SK-N-MC (cell line): Measurements from ENCODE around the gene TSPAN32.
A peak's percentile ranks its signal among the peaks of the same experiment; 100 is the strongest.

Source experiments
- DNase-seq: peaks from one replicate; pipeline ENCODE4 v3.0.0-alpha.2; 2011; ENCODE audit warnings: low read depth, low spot score
- H3K27ac ChIP-seq: fragments of 200-600 bp; sonication (generic); 2 replicates; pipeline ENCODE4 v1.5.1; 2016; ENCODE audit warnings: mixed run types
- H3K36me3 ChIP-seq: fragments of 200-600 bp; sonication (generic); 2 replicates; pipeline ENCODE4 v1.6.1; 2017; ENCODE audit warnings: antibody characterized with exemption, low read length, mixed read lengths; ENCODE audit not compliant: insufficient read depth
- H3K4me3 ChIP-seq: fragments of 200-600 bp; sonication (generic); 2 replicates; pipeline ENCODE4 v1.5.1; 2016
- H3K9ac ChIP-seq: fragments of 200-600 bp; sonication (generic); 2 replicates; pipeline ENCODE4 v1.8.0; 2017; ENCODE audit warnings: mixed run types, mixed read lengths; ENCODE audit not compliant: insufficient read length
- H3K9me3 ChIP-seq: fragments of 200-600 bp; sonication (generic); 2 replicates; pipeline ENCODE4 v1.6.1; 2017; ENCODE audit warnings: low read depth, mild to moderate bottlenecking, antibody characterized with exemption, low read length, moderate library complexity, mixed read lengths
- EZH2 ChIP-seq: fragments of 200-600 bp; sonication (generic); IDR thresholded peaks from one replicate; pipeline ENCODE4 v1.6.1; 2017; ENCODE audit warnings: antibody characterized with exemption
- FOXP2 ChIP-seq: optimal IDR thresholded peaks from 2 replicates; pipeline ENCODE3; 2011; ENCODE audit warnings: mild to moderate bottlenecking, moderate library complexity; ENCODE audit not compliant: insufficient read depth; ENCODE audit errors: extremely low read length, control extremely low read depth
- POLR2AphosphoS5 ChIP-seq: IDR thresholded peaks from 2 replicates; pipeline ENCODE4 v1.6.1; 2012; ENCODE audit warnings: mild to moderate bottlenecking, low read depth, low read length, borderline replicate concordance

The TSPAN32 gene

DNA sequence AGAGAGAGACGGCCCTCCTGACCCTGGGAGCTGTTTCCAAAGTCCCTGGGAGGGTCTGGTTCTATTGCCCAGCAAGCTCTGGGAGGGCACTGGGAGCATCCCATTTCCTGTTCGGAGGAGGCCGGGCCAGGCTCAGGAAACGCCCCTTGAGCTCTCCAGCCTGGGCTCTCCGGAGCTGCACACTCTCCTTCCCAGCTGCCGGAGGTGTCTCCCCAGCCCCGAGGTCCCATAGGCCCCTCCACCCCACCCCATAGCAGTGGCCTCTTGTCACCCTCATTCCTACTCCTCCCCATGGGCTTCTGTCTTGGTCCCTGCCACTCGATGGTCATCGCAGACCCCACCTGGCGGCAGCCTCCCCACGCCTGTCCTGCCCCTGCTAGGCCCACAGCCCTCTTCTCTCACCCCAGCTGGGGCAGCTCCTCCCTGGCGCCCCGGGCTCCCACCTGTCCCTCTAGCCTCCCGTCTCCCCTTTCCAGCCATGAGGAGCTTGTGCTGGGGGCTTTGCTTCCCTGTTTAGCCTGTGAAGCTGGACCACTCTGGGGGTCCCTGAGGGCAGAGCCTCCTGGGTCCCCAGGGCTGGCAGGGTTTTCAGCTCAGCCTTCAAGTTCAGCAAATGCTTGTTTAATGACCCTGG is 2.8 kb downstream of the TSPAN32 start:
- Histone ChIP-seq H3K27ac (peak overlapping the region; percentile 60), H3K9me3 (no peaks in the 10 kb centered on the region), H3K4me3 (no peak overlapping the region), H3K9ac (peak overlapping the region; percentile 52), H3K36me3 (no peaks in the 10 kb centered on the region)
- TF ChIP-seq EZH2 (no peak), FOXP2 (no peak), POLR2AphosphoS5 (no peak)
- no peak for DNase-seq

GRCh38 chr11:2305140-2305778 is 3.4 kb downstream of the TSPAN32 start:
- H3K27ac ChIP-seq: peak overlapping the region; percentile 60

DNA sequence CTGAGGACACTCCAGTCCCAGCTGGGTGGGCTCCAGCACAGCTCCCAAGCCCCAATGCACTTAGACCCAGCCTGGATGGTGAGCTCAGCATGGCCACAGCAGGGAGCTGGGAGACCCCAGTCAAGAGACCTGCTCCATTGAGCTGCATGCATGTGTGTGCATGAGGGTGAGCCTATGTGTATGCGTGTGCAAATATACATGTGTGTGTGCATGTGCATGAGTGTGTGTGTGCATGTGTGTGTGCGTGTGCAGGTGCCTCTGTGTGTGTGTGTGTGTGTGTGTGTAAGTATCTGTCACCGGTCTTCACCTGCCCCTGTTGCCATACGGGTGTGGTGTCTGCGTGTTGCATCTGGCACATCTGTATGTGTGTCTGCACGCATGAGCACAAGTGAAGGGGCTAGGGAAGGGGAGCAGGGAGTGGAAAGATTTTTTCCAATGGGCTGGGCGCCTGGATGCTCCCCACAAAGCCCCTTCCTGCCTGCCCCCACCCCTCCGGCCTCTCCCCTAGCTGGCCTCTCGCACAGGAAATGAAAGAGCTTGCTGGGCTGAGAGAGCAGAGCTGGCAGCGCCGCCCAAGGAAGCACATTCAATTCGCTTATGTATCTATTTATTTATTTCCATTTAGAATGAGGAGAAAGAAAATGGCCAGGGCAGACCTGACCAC is 4.1 kb downstream of the TSPAN32 start:
- TF ChIP-seq FOXP2 (no peak), POLR2AphosphoS5 (no peak), EZH2 (no peak)
- DNase-seq: no peak
- peak overlapping the region; percentile 63 for H3K9ac ChIP-seq
- H3K9me3 ChIP-seq: no peaks in the 10 kb centered on the region
- H3K4me3 ChIP-seq: peak overlapping the region; percentile 72
- H3K36me3 ChIP-seq: no peaks in the 10 kb centered on the region
- peak overlapping the region; percentile 95 for H3K27ac ChIP-seq

More at GRCh38 chr11:2305140-2305778, 3.4 kb downstream of the TSPAN32 start:
- H3K9me3 ChIP-seq: no peaks in the 10 kb centered on the region
- H3K36me3 ChIP-seq: no peaks in the 10 kb centered on the region
- H3K4me3 ChIP-seq: peak overlapping the region; percentile 72; the same call in 1 of the 2 replicates
- TF ChIP-seq EZH2 (no peak), FOXP2 (no peak), POLR2AphosphoS5 (no peak)
- DNase-seq: no peak
- H3K9ac ChIP-seq: peak overlapping the region; percentile 52

DNA sequence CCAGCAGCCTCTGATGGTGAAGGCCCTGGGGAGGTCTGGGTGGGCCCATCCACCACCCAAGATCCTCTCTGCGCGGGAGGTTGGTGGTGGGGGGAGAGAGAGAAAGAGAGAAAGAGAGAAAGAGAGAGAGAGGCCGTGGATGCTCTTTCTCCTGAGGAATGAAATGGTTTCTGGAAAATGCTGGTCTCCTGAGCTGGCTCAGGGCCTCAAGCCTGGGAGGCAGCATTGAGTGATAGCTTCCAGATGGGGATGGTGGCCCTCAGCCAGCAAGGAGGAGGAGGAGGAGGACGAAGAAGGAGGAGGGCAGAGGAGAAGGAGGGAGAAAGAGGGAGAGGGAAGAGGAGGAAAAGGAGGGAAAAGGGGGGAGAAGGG is 4.6 kb downstream of the TSPAN32 start:
- Histone ChIP-seq H3K4me3 (peak overlapping the region; percentile 72), H3K27ac (peak overlapping the region; percentile 95), H3K9me3 (no peaks in the 10 kb centered on the region), H3K9ac (peak overlapping the region; percentile 63), H3K36me3 (no peaks in the 10 kb centered on the region)
- no peak for DNase-seq
- TF ChIP-seq POLR2AphosphoS5 (no peak), EZH2 (no peak), FOXP2 (no peak)

DNA sequence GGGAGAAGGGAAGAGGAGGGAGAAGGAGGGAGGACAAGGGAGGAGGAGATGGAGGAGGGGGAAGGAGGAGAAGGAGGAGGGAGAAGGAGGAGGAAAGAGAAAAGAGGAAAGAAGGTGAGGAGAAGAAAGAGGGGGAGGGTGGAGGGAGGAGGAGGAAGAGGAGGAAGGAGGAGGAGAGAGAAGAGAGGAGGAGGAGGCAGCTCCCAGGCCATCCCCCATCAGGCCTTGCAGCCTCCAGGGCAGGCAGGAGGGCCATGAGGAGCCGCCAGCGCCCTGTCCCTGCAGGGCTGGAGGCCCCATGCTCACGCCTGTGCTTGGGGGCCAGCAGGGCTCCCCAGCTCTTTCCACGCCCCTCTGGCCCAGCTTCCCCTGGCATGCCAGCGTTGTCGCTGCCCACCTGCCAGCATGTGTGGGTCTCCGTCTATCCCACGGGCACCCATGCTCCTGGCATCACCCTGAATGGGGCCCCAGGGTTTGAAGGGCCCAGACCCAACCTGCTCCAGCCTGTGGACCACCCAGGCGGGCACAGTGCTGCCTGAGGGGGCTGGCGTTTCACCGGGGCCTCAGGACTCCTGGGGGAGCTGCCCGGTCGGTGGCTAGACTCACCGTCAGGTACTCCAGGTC is 5.2 kb downstream of the TSPAN32 start:
- Histone ChIP-seq H3K9ac (no peak overlapping the region), H3K9me3 (no peaks in the 10 kb centered on the region), H3K4me3 (no peak overlapping the region), H3K27ac (peak overlapping the region; percentile 71), H3K36me3 (no peaks in the 10 kb centered on the region)
- DNase-seq: no peak
- TF ChIP-seq EZH2: no peak
- no peak for TF ChIP-seq POLR2AphosphoS5
- TF ChIP-seq FOXP2: no peak

DNA sequence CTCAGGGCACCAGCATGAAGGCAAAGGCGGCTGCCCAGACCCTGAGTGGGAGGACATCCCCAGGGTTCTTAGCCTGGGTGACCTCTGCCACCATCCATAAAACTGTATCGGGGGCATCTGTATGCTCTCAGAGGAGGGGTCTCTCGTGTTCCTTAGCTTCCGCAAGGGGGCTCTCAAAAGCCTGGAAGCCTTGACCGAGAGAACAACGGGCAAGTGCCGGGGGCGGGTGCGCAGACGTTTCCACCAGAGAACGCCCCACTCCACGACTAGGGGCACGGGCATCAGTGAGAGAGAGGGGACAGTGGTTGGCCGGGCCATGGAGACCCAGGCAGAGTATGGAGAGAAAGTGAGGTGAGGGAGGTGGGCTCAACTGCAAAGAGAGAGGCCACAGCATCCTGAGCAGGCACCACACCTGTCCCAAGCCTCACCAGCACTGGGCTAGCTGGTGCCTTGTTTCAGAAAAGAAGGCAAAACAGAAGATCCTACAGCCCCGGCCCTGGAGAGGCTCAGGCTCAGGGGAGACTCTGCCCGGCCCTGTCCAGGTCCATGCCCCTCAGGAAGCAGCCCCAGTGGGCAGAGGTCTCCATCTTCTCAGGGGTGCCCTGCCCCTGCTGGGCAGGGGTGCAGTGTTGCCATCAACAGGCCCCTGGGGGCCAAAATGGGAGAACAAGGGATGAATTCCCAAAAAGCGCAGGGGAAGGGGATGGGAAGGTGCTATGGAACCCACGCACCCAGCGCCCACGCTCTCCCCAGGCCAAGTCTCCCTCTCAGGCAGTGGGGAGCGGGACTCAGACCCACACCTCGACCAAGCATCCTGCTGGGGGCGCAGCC is 5.9 kb downstream of the TSPAN32 start:
- no peak overlapping the region for H3K4me3 ChIP-seq
- H3K9ac ChIP-seq: no peak overlapping the region
- DNase-seq: no peak
- TF ChIP-seq FOXP2 (no peak), EZH2 (no peak), POLR2AphosphoS5 (no peak)
- H3K9me3 ChIP-seq: no peaks in the 10 kb centered on the region
- peak overlapping the region; percentile 71 for H3K27ac ChIP-seq
- H3K36me3 ChIP-seq: no peaks in the 10 kb centered on the region

GRCh38 chr11:2308713-2309112 is 6.9 kb downstream of the TSPAN32 start:
- TF ChIP-seq FOXP2 (no peak), POLR2AphosphoS5 (no peak), EZH2 (no peak)
- Histone ChIP-seq H3K9ac (no peak overlapping the region), H3K27ac (no peak overlapping the region), H3K36me3 (no peaks in the 10 kb centered on the region), H3K9me3 (no peaks in the 10 kb centered on the region), H3K4me3 (no peak overlapping the region)
- no peak for DNase-seq
